HG03135 (cell line): ENCODE results near the gene LRRTM4.

Experiments
- ATAC-seq: cut with Tn5 transposase; IDR thresholded peaks from one replicate; pipeline ENCODE4 v1.9.1; 2021; ENCODE audit warnings: mild to moderate bottlenecking, moderate library complexity; ENCODE audit not compliant: unreplicated experiment

The LRRTM4 gene

DNA sequence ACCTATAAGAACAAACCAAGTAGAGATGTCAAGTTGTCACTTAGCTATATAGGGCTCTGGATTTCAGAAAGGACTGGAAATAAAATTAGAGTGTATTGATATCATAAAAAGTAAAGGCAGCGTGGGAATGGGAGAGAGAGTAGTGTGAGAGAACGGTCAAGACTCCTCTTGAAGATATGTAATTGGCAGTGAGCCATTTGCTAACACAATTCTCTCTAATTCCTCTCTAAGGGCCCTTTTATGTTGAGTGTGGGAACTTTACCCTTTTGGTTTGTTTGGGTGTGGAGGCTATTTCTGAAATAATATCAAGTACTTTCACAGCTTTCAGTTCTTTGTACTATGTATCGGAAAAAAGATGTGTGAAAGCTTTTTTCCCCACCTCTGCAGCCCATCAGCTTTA is 196.8 kb downstream of the LRRTM4 start:
- ATAC-seq = no peak

DNA sequence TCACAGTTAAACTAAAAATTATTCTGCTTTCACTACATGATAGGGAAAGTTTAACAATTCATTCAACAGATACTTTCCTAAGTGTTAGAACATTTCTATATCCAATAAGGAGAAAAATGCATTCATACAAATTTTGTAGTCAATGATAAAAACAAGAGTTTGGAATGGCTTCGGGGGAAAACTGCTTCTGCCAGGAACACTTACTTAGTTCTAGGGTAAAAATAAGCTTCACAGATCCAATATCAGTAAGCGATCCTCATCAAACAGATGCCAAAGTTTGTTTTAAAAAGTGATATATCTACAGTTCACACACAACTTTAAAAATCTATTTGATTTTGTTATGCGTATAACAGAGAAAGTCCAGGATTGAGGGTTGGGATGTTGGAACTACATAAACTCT is 199.7 kb downstream of the LRRTM4 start:
- ATAC-seq = no peak

DNA sequence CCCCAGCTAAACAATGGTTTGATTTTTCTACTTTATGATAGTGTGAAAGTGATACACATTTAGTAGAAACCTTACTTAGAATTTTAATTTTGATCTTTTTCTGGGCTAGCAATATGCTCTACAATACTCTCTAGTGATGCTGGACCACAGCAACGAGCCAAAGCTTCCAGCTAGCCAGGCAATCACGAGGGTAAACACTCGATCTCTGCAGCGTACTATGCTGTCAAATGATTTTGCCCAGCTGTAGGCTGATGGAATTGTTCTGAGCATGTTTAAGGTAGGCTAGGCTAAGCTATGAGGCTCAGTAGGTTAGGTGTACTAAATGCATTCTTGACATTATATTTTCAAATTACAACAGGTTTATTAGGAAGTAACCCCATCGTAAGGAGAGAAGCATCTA is 207.5 kb downstream of the LRRTM4 start:
- no peak for ATAC-seq

DNA sequence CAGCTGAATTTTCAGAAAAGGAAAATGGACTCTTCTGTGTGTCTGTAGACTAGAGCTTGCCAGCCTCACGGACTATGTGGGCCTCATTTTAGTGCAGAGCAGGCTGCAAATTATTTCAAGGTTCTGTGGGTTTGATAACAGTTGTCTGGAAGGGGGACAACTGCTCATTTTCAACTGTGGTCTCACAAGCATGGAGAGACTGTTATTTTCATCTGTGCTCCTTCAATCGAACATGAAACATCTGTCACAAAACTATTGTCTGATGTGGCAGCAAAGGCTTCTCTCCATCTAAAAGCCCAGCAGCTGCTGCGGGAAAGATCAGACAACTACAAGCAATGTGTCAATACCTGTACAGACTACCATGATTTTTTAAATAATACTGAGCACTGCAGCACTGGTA is 211.8 kb downstream of the LRRTM4 start:
- no peak for ATAC-seq

DNA sequence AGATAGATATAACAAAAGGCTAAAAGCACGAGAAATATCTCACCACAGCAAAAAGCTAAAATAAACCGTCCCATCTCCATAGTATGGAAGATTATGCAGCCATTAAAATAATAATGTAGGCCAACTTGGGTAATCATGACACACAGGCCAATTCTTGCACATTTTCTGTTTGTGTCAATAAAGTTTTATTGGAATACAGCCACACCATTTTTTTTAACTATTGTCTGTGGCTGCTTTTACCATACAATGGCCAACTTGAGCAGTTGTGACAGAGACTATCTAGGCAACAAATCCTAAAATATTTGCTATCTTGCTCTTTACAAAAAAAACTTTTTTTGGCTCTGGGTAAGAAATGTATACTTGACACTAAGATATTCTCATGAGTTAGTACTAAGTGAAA is 212.5 kb downstream of the LRRTM4 start:
- no peak for ATAC-seq

DNA sequence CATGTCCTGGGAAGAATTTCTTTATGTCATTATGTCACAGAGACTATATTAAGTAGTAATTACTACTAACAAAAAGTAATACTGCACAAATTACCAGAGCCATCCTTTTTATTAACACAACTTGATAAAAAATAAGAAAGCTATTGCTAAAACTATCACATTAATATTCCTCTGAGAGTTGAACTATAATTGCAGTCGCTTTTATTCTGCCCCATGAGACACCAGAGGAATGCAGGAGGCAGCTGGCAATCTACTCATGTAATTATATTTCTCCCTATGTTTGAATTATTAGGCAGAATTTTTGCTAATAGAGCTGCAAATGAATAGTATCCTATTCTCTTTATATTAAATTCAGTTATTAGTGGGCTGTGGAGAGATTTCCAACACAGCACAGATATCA is 220.7 kb downstream of the LRRTM4 start:
- ATAC-seq = no peak

DNA sequence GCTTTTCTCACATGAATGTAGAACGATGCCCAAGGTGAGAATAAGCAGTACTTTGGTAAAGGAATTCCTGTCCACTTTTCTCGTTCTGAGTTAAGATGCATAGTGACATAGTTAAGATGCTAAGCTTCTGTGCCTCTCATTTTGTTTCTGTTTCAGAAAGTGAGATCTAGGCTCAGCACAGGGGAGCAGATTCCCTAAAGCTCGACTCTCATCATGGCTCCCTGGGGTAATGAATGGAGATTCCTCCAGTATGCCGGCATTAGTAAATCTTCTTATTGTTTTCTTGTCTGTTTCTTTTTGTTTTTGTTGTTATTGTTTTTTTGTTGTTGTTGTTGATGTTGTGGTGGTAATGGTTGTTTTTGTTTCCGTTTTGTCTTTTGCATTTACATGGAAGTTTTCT is 225.4 kb downstream of the LRRTM4 start:
- no peak for ATAC-seq

DNA sequence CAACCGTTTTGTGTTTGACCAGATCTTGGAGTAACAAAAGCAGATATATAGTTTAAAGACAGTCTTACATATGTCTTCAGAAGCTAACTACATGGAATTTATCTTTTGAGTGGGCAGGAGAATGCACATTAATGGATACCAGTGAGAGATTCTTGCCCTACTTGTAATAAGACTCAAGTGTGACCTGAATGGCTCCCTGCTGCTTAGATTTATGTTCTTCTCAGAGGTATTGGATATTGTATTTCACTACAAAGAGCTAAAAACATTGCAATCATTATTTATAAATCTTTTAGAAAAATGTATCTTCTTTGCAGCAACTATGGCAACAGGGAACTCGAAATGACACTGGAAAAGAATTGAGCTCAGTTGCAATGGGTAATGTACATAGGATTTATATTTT is 227.7 kb downstream of the LRRTM4 start:
- no peak for ATAC-seq

DNA sequence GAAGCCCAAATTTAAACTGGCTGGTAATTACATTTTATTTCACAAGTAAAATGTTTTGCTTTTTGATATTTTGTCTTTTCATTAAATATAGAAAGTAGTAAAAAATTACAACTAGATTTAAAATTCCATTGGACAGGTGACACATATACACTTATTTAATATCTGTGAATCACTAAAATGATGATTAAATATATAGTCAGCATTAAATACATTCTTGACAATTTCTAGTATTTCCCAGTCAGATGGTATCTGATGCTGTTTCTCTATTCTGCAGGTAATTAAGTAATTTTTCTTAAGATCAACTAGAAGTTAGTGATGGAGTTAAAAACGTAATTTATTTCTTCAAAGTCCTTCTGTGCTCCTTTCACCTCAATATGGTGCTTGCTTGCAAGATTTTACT is 237.8 kb downstream of the LRRTM4 start:
- ATAC-seq = no peak

DNA sequence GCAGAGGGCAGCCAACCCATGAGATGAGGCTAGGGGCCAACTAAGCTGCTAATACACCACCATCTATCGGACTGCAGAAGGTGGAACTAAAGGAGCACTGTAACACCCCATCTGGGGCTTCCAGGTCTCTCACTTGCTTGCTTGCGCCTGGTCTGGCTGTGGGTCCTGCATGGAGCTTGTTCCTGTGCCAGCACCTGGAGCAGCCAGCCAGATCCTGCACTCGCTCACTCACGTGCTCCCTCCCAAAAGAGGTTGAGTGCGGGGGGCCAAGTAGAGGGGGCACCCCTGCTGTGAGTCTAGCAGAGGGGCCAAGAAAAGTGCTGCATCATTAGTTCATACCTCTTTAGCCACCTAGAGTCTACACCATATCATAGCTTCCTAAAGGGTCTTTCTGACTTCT is 250.9 kb downstream of the LRRTM4 start:
- ATAC-seq = no peak

DNA sequence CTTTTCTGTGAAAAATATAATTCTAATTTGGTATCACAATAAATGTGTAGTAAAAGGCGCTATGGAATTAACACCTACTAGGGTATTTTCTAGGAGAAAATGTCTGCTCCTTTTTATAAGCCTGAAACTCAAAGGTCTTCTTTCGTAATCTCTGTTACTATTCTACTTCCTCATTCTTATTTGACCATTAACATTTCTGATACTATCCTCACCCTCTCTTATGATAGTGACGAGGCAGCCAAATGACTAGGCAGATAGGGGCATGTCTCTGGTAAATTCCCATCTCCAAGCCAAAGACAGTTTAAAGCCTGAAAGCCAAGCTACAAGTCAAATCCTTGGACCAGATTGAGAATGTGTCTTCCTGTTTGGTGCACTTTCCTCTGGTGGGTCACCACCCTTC is 251.7 kb downstream of the LRRTM4 start:
- ATAC-seq = no peak

DNA sequence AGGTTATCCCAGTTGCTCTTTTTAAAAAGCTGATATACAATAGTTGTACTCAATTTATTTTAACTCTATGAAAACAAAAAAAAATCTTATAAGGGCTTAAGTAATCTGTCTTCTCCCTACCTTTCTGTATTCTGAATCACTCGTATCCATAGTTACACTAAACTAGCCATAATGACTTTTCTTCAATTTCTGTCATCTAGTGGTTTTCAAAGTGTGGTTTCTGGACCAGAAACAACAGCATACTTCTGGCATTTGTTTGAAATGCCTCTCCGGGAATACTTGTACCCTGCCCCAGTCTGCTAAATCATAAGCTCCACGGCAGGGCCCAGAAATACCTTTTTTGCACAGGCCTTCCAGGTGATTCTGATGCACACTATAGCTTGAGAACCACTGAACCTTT is 253.6 kb downstream of the LRRTM4 start:
- no peak for ATAC-seq

DNA sequence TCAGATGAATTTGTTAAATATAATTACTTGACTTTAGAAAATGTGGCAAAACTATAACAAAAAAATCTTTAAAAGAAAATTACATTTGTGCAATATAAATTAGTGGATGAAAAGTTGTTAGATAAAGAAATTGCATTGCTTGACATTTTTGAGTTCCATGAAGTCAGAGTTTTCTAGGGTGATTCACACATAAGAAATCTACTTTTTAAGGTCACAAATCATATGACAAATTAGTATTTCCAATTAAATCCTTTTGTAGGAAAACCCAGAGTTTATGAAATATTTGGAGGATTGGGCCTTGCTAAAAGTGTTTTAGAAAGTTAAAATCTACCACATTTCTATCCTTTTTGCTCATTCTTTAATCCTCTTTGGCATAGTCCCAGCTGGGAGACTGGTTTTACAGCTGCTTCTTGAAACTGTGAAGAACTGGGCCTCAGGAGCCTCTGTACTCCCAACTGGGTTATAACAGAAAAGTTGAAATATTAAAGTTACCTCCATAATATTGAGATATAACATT is 289.2 kb downstream of the LRRTM4 start:
- ATAC-seq = no peak

DNA sequence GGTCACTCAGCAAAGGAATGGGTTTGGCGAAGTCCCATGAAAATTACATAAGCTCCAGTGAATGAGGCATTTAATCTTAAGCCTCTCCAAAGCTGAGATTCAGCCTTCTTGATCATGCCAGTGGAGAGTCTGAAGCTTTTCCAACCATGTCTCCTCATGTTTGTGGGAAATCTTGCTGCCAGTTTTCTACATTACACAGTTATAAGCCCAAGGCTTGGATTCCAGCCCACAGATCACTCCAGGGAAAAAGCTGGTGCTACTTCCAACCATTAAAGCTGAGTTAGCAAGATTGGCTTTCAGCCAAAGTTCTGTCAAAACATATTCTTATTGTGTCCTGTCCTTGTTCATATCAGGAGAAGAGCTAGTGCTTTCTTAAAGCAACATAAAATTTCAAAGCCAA is 293.8 kb downstream of the LRRTM4 start:
- ATAC-seq = no peak

DNA sequence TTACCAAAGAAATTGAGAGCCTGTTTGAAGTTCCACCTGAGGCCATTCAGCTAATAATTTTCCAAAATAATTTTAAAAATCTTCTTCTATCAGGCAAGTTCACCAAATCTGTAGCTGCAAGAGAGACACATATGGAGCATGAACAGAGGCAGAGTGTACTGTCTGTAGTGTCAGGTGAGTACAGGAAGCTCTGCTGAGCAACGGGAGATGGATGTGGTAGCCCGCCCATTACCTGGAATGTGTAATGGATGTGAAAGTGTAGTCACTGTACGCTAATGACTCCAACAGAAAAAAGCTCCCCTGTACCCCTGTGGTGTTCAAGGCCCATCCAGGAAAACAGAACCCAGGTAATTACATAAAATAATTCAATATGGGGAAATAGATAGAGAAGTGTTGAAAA is 311.5 kb downstream of the LRRTM4 start:
- ATAC-seq = no peak

DNA sequence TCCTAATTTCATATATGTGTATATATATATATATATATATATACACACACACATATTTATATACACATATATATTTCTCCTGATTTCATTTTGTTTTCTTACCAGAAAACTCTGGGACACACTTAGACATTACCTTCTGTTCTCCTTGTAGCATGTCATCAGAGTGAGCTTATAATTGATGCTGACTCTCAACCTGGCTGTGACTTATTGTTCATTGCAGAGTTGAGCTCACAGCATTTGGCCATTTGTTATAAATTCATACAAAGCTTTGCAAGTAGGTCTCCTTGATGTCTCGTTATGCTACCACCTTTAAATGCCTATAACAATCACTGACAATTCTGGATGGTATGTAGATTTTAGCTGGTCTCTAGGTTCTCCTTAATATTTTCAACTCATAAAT is 314.8 kb downstream of the LRRTM4 start:
- ATAC-seq = no peak

DNA sequence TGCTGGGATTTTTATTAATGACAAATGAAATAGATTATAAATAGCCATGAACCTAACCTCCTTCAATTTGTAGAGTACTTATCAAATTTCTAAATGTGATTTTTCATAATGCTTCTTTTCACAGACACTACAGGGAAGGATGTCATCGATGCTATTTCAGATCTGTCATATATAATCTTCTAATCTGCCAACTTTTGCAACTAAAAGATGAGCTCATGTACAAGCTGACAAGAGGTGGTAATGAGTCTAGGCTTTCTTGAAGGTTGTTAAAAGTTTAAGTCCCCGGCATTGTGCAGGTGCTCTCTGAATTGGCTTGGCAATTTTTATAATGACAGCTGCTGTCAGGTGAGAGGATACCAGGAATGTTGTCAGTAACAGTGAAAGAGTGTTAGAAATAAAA is 320.4 kb downstream of the LRRTM4 start:
- no peak for ATAC-seq

DNA sequence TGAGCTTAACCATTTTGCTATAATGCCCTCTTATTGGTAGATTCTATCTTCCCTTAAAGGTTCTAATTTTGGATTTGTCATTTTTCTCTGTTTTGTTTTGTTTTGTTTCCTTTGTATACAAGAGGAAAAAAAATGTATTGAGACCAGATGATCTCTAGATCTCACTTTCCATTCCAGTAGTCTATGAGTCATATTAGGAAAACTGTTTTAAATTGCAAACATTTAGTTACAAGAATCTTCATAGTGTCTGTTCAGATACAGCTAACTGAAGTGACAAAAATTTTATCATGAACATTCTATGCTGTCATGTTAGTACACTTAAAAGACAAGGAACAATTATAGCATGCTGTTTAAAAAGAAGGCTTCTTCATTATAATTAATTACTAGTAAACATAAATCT is 322.8 kb downstream of the LRRTM4 start:
- no peak for ATAC-seq

DNA sequence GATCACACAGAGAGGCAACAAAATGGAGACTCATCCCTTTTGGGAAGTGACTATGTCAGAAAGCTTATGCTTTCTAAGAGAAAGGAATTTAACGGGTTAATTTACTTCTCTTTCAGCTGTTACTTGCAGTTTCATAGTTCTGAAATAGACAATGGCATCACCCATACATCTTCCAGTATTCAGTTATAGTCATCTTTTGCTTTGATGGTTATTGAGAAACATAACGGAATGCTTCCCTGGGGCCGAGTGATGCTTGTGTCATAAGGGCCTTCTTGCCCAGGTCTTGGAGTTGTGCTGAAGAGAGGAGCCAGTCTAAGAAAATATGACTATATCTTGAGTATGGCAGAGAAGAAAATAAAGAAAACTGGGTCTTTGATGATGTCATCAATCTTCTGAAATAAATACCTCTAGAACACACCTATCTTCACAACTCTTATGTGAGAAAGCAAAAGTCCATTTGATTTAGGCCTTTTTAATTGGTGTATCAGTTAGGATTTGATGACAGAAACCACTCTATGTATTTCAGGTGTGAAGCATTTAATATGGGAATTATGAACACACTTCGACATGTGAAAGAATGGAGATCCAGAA is 328.2 kb downstream of the LRRTM4 start:
- no peak for ATAC-seq

DNA sequence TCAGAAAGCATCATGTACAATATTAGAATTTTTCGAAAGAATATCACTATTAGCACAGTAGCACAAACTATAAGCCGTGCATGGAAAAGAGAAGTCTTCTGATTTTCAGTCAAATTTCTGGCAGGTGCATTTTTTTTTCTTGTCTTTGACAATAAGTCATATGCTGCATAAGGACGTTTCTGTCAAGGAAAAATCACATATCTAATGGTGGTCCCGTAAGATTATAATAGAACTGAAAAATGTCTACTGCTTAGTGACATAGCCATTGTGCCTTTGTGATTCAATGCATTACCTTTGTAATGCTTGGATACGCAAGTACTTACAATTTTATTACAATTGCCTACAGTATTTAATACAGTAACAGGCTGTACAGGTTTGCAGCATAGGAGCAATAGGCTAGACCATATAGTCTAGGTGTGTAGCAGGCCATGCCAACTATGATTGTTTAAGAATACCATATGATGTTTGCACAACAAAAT is 329.3 kb downstream of the LRRTM4 start:
- no peak for ATAC-seq

DNA sequence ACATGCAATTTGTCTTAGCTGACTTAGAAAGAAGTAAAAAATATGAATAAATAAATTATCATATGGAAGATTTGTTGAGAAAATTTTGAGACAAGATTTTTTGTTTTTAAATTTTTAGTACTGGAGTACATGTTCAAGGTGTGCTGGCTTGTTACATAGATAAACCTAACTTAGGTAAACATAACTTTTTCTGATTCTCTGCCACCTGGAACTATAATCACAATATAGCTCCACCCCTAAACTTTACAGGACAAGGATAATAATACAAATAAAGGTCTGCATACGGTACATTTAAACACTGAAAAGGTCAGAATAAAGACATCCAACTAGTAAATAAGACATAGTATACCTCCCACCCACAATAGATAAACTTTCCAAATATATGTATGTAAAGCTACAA is 330.5 kb downstream of the LRRTM4 start:
- no peak for ATAC-seq

DNA sequence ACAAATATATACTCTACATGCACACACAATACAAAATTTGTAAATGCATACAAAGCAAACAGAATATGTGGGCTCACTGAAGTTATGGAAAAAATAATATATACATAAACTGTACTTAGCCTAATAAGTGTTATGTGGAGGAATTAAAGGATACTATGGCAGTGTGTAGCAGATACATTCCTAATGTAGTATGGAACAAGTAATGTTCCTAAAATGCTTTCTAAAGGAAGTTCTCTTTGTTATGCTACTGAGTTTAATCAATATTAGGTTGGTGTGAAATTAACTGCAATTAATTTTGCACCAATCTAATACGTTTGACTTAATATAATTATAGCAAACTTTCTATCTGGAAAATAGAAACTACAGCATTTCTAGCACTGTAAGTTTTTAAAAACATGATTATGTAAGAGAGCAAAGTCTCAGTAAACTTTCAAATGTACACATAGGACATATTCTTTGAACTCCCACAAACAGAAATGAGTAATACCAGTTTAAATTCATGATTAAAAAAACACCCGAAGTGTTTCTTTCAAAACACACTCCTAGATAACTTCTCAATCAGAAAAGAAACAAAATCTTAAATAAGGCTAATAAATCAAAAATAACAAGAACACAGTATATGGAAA is 331.3 kb downstream of the LRRTM4 start:
- ATAC-seq = no peak

DNA sequence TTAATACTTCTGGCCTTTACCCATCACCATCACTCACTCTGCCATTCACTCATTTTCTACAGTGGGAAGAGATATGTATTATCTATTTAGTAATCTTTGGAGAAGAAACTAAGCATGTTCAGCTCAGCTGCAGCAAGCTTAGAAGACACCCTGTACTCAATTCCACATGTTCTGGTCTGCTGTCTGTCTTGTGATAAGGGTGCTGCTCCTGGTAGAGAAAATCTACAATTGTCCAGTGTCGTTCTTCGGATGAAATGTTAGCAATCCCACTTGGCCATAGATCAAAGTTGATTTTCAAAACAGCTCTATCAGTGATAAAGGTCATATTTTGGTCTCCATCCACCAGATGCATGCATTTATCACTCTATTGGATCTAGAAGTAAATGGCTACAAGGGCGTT is 337.1 kb downstream of the LRRTM4 start:
- no peak for ATAC-seq
